T-helper 17 cell (primary cell): ENCODE measurements around the gene CRACDL. TPM values are rescaled to one million over a fixed set of nuclear protein-coding genes. Genes with fewer than 3 reads are reported as not detected.
"Not testable (repeated sequence)": the region's sequence is repeated elsewhere in the genome, so short reads cannot be mapped to it uniquely, and the experiment has no call there.

Experiments used
- ATAC-seq: fragments of 150-1000 bp; cut with Tn5 transposase; 2 replicates; pipeline ENCODE4 v1.10.0; 2021; ENCODE audit warnings: mild to moderate bottlenecking, moderate library complexity
- DNase-seq, 3 donors: peaks; one replicate each; pipeline versions ENCODE4 v3.0.0 to v3.0.0-alpha.2; 2020 to 2021
- H3K9me3 ChIP-seq: one replicate; pipeline ENCODE4 v1.7.0; 2013; ENCODE audit warnings: low read length, mild to moderate bottlenecking; ENCODE audit not compliant: control insufficient read depth, poor library complexity, severe bottlenecking
- H3K27ac Mint-ChIP-seq: one replicate; pipeline ENCODE4 v1.8.0; 2022; ENCODE audit warnings: mild to moderate bottlenecking, moderate library complexity, mixed read lengths
- H3K27me3 Mint-ChIP-seq: one replicate; pipeline ENCODE4 v1.8.0; 2022; ENCODE audit warnings: mixed read lengths
- H3K36me3 Mint-ChIP-seq: one replicate; pipeline ENCODE4 v1.8.0; 2022; ENCODE audit warnings: low read depth, mixed read lengths
- H3K4me1 Mint-ChIP-seq: one replicate; pipeline ENCODE4 v1.8.0; 2022; ENCODE audit warnings: mild to moderate bottlenecking, mixed read lengths
- H3K4me3 Mint-ChIP-seq: one replicate; pipeline ENCODE4 v1.8.0; 2022; ENCODE audit warnings: mild to moderate bottlenecking, moderate library complexity, mixed read lengths
- total RNA-seq, 4 donors: library from RNA in 2 of 4; stranded (reverse) in 2 of 4; gene quantifications; one replicate each; pipeline ENCODE4 v1.2.3 and lab custom pipeline; 2022 to 2026

The CRACDL gene
- total RNA-seq, 2 donors from 2014 or later: 0.29 to 0.55 TPM

DNA sequence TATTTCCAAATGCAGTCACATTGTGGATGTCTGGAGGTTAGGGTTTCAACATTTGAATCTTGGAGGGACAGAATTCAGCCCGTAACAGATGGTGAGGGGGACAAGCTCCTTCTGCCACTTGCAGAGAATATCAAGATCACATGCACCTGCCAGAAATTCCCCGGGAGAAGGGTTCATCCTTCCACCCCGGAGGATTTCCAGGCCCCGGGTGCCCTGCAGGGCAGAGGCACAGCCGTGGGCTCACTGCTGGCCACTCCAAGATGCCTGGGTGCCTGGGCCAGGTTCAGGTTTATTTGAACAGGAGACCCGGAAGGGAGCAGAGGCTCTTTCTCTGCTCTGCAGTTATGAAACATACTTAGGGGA is 166.9 kb downstream of the CRACDL start:
- H3K27ac Mint-ChIP-seq: peak overlapping the region; percentile 97
- H3K9me3 ChIP-seq: no peaks in the 10 kb centered on the region
- no peak for ATAC-seq
- peaks cover 2% of the 10 kb centered on the region for H3K36me3 Mint-ChIP-seq
- no peak for DNase-seq
- peak overlapping the region; percentile 77 for H3K4me3 Mint-ChIP-seq
- no peaks in the 10 kb centered on the region for H3K27me3 Mint-ChIP-seq
- H3K4me1 Mint-ChIP-seq: peaks cover 64% of the 10 kb centered on the region

DNA sequence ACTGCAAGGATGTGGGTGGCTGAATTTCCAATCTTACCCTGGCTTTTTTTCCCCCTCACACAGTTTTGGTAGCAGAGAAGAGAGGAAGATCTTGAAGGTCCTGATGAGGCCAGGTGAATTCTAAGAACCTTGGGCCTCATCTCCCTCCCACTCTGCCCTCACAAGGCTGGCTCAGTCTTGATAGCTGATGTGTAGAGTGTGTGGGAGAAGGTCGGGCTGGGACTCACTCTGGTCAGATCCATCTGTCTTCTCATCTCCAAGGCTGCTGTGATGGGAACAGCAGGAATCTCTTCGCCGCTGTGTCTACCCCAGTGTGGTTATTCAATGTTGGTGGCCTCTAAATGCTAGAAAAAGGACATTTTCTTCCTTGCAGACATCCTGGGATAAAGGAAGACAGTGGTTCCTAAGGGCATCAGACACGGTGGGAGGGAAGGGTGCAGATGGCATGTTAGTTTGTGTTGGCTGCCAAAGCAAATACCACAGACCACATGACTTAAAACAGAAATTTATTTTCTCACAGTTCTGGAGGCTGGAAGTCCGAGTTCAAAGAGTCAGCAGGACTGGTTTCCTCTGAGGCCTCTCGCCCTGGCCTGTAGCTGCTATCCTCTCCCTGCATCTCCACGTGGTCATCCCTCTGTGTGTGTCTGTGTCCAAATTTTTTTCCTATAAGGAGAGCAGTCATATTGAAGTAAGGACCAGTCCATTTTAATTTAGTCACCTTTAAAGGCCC is 167.5 kb downstream of the CRACDL start:
- no peaks in the 10 kb centered on the region for H3K9me3 ChIP-seq
- no peak for ATAC-seq
- DNase-seq: no peak
- Mint-ChIP-seq H3K27me3 (no peaks in the 10 kb centered on the region), H3K36me3 (peaks cover 2% of the 10 kb centered on the region), H3K4me3 (peak overlapping the region; percentile 77), H3K27ac (peak overlapping the region; percentile 97), H3K4me1 (peaks cover 61% of the 10 kb centered on the region)

DNA sequence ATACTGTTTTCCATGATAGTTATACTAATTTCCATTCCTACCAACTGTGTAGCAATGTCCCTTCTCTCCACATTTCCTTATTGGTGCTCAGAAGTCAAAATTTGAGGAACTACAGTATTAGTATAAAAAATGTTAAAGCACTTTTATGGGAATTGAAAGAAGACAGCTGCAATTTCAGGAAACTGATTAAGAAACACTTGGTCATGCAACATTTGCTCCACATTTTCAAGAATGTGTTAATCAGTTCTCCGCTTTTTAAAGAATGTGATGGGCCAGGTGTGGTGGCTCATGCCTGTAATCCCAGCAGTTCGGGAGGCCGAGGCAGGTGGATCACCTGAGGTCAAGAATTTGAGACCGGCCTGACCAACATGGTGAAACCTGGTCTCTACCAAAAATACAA is 171.5 kb downstream of the CRACDL start:
- peak overlapping the region; percentile 97 for H3K27ac Mint-ChIP-seq
- H3K4me3 Mint-ChIP-seq: no peak overlapping the region
- H3K4me1 Mint-ChIP-seq: peaks cover 60% of the 10 kb centered on the region
- H3K9me3 ChIP-seq: no peaks in the 10 kb centered on the region
- ATAC-seq (no peak), DNase-seq (no peak)
- no peaks in the 10 kb centered on the region for H3K36me3 Mint-ChIP-seq
- H3K27me3 Mint-ChIP-seq: no peaks in the 10 kb centered on the region

DNA sequence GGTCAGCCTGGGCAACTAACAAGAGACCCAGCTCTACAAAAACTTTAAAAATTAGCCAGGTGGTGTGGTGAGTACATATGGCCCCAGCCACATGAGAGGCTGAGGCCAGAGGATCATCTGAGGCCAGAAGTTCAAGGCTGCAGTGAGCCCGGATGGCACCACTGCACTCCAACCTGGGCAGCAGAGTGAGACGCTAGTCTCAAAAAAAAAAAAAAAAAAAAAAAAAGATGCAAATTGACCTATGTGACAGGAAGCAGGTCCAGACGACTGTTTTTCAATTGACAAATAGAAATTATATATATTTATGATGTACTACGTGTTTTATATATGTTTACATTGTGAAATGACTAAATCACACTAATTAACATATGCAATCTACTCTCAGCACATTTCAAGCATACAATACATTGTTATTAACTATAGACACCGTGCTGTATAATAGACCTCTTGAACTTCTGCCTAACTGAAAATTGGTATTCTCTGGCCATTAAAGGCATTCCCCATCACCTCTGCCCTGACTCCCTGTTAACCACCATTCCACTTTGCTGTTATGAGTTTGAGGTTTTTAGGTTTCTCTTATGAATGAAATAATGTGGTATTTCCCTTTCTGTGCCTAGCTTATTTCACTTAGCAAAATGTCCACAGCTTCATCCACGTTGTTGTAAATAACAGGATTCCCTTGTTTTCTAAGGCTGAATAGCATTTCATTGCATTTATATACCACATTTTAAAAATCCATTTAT is 172.6 kb downstream of the CRACDL start:
- H3K9me3 ChIP-seq: no peaks in the 10 kb centered on the region
- Mint-ChIP-seq H3K27ac (peak overlapping the region; percentile 99), H3K27me3 (no peaks in the 10 kb centered on the region), H3K36me3 (no peaks in the 10 kb centered on the region), H3K4me3 (no peak overlapping the region), H3K4me1 (peaks cover 57% of the 10 kb centered on the region)
- ATAC-seq: no peak
- DNase-seq: no peak

DNA sequence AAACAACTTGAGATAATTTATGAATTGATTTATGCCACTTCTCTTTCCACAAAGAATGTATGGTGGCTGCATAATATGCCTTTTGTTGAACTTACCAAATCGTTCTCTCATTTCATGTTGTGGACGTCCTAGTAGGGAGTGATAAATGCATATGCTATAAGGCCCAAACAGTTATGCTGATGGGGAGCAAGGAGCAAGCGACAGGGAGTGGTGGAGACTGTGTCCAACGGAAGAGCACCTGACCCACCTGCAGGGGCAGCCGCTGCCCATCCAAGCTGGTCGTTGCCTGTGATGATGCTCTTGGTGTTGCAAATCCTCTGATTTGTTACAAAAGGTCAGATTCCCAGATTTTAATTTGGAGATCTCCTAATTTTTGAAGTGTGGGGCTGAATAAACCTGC is 174.1 kb downstream of the CRACDL start:
- H3K4me3 Mint-ChIP-seq: peak overlapping the region; percentile 81
- H3K27ac Mint-ChIP-seq: peak overlapping the region; percentile 99
- ATAC-seq: no peak
- H3K4me1 Mint-ChIP-seq: peaks cover 64% of the 10 kb centered on the region
- H3K36me3 Mint-ChIP-seq: no peaks in the 10 kb centered on the region
- H3K27me3 Mint-ChIP-seq: no peaks in the 10 kb centered on the region
- no peaks in the 10 kb centered on the region for H3K9me3 ChIP-seq
- no peak for DNase-seq

DNA sequence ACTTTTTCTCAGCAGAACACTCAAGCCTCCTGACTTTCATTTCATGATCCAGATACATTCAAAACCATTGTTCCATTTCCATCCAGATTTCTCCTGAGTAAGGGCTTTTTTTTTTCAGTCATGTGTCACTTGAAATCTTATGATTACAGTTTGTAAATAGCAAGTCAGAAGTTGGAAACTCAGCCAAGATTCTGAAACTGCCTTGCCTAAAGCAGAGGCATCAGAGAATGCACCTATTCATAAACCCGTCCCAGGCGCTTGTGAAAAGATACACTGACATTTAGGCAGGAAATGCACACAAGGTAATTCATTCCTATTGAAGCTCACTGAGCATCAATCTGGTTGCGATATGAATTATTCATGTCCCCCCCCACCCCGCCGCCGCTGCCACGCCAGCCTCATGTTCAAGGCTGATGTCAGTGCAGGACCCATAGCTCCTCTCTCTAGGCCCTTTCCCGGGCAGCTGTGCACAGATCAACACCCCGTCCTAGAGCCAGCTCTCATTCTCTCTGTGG is 174.7 kb downstream of the CRACDL start:
- H3K9me3 ChIP-seq: no peaks in the 10 kb centered on the region
- ATAC-seq (peak; percentile 28), DNase-seq (peak in 2 of 3 donors; percentile 22 to 31)
- Mint-ChIP-seq H3K4me3 (peak overlapping the region; percentile 81), H3K4me1 (peaks cover 60% of the 10 kb centered on the region), H3K27ac (peak overlapping the region; percentile 99), H3K36me3 (no peaks in the 10 kb centered on the region), H3K27me3 (no peaks in the 10 kb centered on the region)

DNA sequence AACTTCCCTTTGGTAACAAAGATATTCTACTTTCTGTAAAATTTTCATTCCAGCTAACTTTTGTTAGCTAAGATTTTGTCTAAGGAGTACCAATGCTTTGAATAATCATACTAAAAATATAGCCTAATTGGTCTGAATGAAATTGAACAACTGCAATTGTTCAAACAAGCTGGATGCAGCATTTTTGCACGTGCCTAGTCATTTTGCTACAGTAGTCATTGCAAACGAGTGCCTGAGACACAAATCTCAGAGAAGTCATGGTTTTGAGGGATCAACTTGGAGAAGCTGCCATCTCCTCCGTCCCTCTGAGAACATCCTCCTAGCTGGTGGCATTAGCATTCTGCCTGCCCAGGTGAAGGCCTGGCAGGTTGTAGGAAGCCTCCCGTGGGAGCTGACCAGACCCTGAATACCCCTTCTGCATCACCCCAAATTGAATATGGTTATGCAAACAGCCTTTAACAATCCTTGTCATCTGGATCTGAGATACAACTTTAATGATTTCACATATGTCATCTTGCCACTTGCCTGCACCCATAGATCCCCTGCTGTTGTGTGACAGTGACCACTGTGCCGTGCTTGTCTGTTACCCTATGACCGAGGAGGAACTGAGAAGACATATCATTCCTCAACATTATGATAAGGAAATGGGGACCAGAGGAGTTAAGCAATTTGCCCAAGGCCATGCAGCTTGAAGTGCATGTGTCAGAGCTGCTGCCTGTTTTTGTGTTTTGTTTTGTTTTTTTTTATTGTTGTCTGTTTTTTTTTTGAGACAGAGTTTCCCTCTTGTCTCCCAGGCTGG is 176.0 kb downstream of the CRACDL start:
- Mint-ChIP-seq H3K4me1 (peaks cover 55% of the 10 kb centered on the region), H3K27me3 (no peaks in the 10 kb centered on the region), H3K27ac (peak overlapping the region; percentile 99), H3K36me3 (no peaks in the 10 kb centered on the region), H3K4me3 (peak overlapping the region; percentile 45)
- ATAC-seq: no peak
- no peaks in the 10 kb centered on the region for H3K9me3 ChIP-seq
- no peak for DNase-seq

DNA sequence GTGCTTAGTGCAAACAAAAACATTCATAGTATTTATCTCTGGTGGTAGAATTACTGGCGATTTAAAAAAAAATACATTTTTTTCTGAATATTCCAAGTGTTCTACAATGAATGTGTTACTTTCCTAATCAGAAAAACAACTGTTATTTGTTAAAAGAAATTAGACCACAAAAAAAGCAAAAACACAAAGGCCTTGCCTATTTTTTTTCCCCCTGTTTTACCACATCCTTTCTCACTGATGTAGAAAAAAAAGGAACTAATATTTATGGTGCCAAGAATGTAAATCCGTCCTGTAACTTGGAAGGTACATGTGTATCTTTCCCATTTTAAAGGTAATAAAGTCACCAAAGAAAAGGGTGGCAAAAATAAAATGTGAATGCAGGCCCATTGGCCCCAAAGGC is 176.7 kb downstream of the CRACDL start:
- ATAC-seq (no peak), DNase-seq (no peak)
- H3K27me3 Mint-ChIP-seq: no peaks in the 10 kb centered on the region
- peak overlapping the region; percentile 45 for H3K4me3 Mint-ChIP-seq
- H3K9me3 ChIP-seq: no peaks in the 10 kb centered on the region
- H3K4me1 Mint-ChIP-seq: peaks cover 55% of the 10 kb centered on the region
- H3K36me3 Mint-ChIP-seq: no peaks in the 10 kb centered on the region
- H3K27ac Mint-ChIP-seq: peak overlapping the region; percentile 99

DNA sequence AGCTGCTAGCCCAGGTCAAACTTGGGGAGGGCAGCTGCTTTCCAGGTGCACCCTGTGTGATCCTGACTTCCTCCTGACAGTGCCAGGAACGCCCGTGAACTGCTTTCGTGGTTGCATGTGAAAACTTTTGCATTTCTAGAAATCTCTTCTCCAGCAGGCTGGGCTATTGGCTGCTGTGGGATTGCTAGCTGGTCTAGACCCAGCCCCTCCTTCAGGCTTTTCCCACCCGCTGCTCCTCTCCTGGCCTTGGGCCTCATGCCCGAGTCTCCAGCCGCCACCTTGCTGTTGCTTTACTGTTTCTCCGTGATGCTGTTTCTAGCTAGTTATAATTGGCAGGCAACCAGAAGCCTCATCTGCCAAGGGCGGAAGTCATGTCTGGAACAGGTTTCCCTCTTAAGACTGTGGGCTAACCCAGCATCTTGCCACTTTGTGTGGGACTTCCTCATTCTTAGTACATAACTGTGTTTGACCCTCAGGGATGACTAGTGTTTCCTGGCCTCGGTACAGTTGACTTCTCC is 178.1 kb downstream of the CRACDL start:
- peaks cover 52% of the 10 kb centered on the region for H3K4me1 Mint-ChIP-seq
- DNase-seq (peak; percentile 22 to 49 (median 36)), ATAC-seq (peak; percentile 85)
- H3K4me3 Mint-ChIP-seq: peak overlapping the region; percentile 91
- peak overlapping the region; percentile 99 for H3K27ac Mint-ChIP-seq
- no peaks in the 10 kb centered on the region for H3K36me3 Mint-ChIP-seq
- H3K27me3 Mint-ChIP-seq: no peaks in the 10 kb centered on the region
- no peaks in the 10 kb centered on the region for H3K9me3 ChIP-seq

DNA sequence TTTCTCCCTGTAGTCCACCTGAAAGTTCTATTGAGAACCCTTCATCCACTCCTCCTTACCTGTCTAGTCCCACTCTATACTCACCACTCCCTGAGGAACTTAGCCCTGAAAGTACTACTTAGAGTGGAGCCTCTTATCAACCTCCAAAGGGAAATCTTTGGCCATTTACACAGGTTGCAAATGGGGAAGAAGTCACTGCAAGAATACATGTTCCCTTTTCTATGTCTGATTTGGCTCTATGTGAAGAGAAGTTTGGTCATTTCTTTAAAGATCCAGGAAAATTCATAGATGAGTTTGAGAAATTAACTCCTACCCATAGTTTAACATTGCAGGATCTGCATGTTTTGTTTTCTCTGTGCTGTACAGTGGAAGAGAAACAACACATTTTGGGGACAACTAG is 182.2 kb downstream of the CRACDL start:
- H3K9me3 ChIP-seq: no peaks in the 10 kb centered on the region
- Mint-ChIP-seq H3K4me3 (no peak overlapping the region), H3K27me3 (no peaks in the 10 kb centered on the region), H3K27ac (peak overlapping the region; percentile 41), H3K4me1 (peaks cover 29% of the 10 kb centered on the region), H3K36me3 (peaks cover 3% of the 10 kb centered on the region)
- DNase-seq: no peak
- no peak for ATAC-seq

DNA sequence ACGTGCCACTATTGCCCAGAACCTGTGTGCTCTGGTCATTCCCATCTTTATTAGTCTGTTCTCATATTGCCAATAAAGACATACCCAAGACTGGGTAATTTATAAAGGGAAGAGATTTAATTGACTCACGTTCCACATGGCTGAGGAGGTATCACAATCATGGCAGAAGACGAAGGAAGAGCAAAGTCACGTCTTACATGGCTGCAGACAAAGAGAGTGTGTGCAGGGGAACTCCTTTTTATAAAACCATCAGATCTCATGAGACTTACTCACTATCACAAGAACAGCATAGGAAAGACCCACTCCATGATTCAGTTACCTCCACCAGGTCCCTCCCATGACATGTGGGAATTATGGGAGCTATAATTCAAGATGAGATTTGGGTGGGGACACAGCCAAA is 183.3 kb downstream of the CRACDL start:
- ATAC-seq, H3K27ac Mint-ChIP-seq, H3K9me3 ChIP-seq, H3K4me3 Mint-ChIP-seq, H3K36me3 Mint-ChIP-seq, H3K27me3 Mint-ChIP-seq, DNase-seq: not testable (repeated sequence)
- H3K4me1 Mint-ChIP-seq: peaks cover 27% of the 10 kb centered on the region

DNA sequence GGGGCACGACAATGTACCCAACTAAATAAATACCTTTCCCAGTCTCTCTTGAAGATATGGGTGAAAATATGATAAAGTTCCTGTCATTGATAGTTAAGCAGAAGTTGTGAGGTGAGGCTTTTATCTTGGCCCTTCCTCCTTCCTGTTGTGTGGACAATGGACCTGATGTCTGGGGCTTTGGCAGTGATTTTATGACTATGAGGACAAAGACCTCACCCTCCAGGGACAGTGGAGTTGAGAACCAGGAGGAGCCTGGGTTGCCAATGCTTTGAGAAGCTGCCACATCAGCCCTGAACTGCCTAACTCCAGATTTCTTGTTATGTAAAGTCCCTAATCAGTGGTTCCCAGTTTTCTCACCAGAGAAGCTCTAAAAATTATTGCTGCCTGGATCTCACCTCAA is 184.3 kb downstream of the CRACDL start:
- H3K36me3 Mint-ChIP-seq: peaks cover 3% of the 10 kb centered on the region
- no peaks in the 10 kb centered on the region for H3K9me3 ChIP-seq
- no peak overlapping the region for H3K4me3 Mint-ChIP-seq
- no peaks in the 10 kb centered on the region for H3K27me3 Mint-ChIP-seq
- no peak for DNase-seq
- ATAC-seq: no peak
- H3K4me1 Mint-ChIP-seq: peaks cover 22% of the 10 kb centered on the region
- H3K27ac Mint-ChIP-seq: no peak overlapping the region
